ENCODE results near the gene DIPK2A. TPM values are rescaled to one million over a fixed set of nuclear protein-coding genes. Genes with fewer than 3 reads are reported as not detected.

DIPK2A gene
- total RNA-seq, 2 experiments from 2014 or later, result 17.5 to 18.2 TPM

DNA sequence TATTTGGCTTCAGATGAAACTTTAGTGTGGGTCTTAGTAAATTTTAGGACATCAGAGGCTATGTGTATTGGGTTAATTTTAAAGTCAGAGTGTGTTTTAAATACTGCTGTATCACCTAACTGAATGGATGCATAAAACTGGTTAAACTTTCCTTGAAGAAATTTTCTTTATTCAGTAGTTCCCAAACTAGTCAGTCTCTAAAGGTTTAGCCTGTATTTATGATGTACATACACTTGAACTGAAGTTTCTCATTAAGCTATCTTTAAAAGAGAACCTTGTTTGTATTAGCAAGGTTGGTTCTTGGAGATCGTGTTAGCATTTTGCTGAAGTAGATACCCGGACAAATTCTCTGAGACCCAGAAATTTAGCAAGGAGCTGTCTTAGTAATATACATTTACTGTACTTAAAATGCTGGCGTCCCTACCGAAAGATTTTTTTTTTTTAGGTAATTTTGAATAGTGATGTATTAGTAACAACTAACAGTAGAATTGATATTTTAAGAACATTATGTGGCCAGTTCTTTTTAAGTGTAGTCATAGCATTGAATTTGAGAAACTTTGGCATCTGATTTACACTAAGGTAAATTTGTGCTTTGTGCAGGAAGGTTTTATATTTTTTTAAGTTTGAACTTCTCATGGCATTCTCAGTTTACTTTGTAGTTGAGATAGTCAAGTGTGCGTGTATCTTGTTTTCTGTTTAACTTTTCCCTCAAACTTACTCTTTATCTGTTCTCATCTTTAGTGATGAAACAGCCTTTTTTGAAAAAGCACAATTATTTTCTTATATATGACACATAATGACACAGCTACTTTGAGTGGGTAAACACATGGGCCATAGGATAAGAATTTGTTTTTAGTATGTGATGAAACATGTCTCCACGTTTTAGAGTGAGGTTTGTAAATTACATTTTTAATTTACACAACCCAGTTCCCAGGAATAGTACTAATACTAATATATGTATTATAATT is 2.9 kb downstream of the DIPK2A start:
- H3K27me3 ChIP-seq (ENCODE audit: control insufficient read depth in 1 of 2, insufficient read depth in 2 of 2, low read length in 2 of 2), result no peaks in the 10 kb centered on the region
- CTCF ChIA-PET, result interaction anchor here (0.6 to 1.1 kb wide), 4 partner anchors 24 to 1254 kb away, joined by 3 to 5 read pairs (median 3); no protein-coding TSS in a partner anchor
- H3K4me1 ChIP-seq (ENCODE audit: insufficient read depth, low read length), result peaks cover 11% of the 10 kb centered on the region
- peaks cover 19% of the 10 kb centered on the region for H3K36me3 Mint-ChIP-seq (ENCODE audit: low read depth)
- no peaks in the 10 kb centered on the region for H3K9me3 Mint-ChIP-seq
- POLR2A ChIA-PET, result interaction anchor here (1.3 to 3.4 kb wide), 2 partner anchors 9 to 125 kb away, joined by 4 to 45 read pairs; partner anchors contain the start of gene SLC9A9
- TF ChIP-seq, protein P1, sequence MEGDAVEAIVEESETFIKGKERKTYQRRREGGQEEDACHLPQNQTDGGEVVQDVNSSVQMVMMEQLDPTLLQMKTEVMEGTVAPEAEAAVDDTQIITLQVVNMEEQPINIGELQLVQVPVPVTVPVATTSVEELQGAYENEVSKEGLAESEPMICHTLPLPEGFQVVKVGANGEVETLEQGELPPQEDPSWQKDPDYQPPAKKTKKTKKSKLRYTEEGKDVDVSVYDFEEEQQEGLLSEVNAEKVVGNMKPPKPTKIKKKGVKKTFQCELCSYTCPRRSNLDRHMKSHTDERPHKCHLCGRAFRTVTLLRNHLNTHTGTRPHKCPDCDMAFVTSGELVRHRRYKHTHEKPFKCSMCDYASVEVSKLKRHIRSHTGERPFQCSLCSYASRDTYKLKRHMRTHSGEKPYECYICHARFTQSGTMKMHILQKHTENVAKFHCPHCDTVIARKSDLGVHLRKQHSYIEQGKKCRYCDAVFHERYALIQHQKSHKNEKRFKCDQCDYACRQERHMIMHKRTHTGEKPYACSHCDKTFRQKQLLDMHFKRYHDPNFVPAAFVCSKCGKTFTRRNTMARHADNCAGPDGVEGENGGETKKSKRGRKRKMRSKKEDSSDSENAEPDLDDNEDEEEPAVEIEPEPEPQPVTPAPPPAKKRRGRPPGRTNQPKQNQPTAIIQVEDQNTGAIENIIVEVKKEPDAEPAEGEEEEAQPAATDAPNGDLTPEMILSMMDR (IDR thresholded peaks at IDR 0.05), result no peak
- H3K27ac Mint-ChIP-seq, result peak overlapping the region; percentile 91
- DNase-seq (no peak), ATAC-seq (ENCODE audit: poor library complexity) (no peak)
- H3K36me3 ChIP-seq (ENCODE audit: insufficient read depth, low read length), result no peaks in the 10 kb centered on the region
- no peak overlapping the region for H3K27ac ChIP-seq (ENCODE audit: low read depth in 1 of 2, low read length in 2 of 2)
- H3K4me3 Mint-ChIP-seq, result peak overlapping the region; percentile 97
- H3K4me3 ChIP-seq (ENCODE audit: low read length), result peak overlapping the region; percentile 90
- intact Hi-C loops (cut with DNase I, micrococcal nuclease), result loop anchor here (5.0 to 10.0 kb wide), 5 partner anchors 127 to 1747 kb away; partner anchors contain the start of genes TRPC1 (in 2 of the 2), U2SURP (in 2 of the 2), CHST2 (in 1 of the 2) and GK5 (in 1 of the 2)
- no peaks in the 10 kb centered on the region for H3K9me3 ChIP-seq (ENCODE audit: control insufficient read depth in 1 of 2, insufficient read depth in 1 of 2, low read length in 2 of 2)
- no peaks in the 10 kb centered on the region for H3K27me3 Mint-ChIP-seq
- peaks cover 70% of the 10 kb centered on the region for H3K4me1 Mint-ChIP-seq (ENCODE audit: low read depth)

- DNase-seq, result peak in 4 of 14 experiments; percentile 5 to 55 (median 49)
- CTCF ChIA-PET, result interaction anchor here (0.6 to 0.7 kb wide), 3 partner anchors 25 to 1255 kb away, joined by 3 to 5 read pairs (median 3); no protein-coding TSS in a partner anchor
Observed at GRCh38 chr3:143975554-143976152, 4.0 kb downstream of the DIPK2A start.

More at GRCh38 chr3:143975554-143976152, 4.0 kb downstream of the DIPK2A start:
- Histone ChIP-seq H3K4me1 (ENCODE audit: insufficient read depth, low read length) (peaks cover 9% of the 10 kb centered on the region), H3K27me3 (ENCODE audit: control insufficient read depth in 1 of 2, insufficient read depth in 2 of 2, low read length in 2 of 2) (no peaks in the 10 kb centered on the region), H3K36me3 (ENCODE audit: insufficient read depth, low read length) (no peaks in the 10 kb centered on the region), H3K9me3 (ENCODE audit: control insufficient read depth in 1 of 2, insufficient read depth in 1 of 2, low read length in 2 of 2) (no peaks in the 10 kb centered on the region), H3K4me3 (ENCODE audit: low read length) (no peak overlapping the region), H3K27ac (ENCODE audit: low read depth in 1 of 2, low read length in 2 of 2) (no peak overlapping the region)
- TF ChIP-seq, protein P1 (IDR thresholded peaks at IDR 0.05), result peak; percentile 65
- H3K4me3 Mint-ChIP-seq, result peak overlapping the region; percentile 42
- peaks cover 19% of the 10 kb centered on the region for H3K36me3 Mint-ChIP-seq (ENCODE audit: low read depth)
- no peak for ATAC-seq (ENCODE audit: poor library complexity)
- H3K9me3 Mint-ChIP-seq, result no peaks in the 10 kb centered on the region
- H3K27me3 Mint-ChIP-seq, result no peaks in the 10 kb centered on the region
- intact Hi-C loops (cut with DNase I, micrococcal nuclease), result loop anchor here in 1 of 2 experiments (10.0 kb wide), 1 partner anchor 861 kb away; the partner anchor contains the start of gene CHST2
- peaks cover 73% of the 10 kb centered on the region for H3K4me1 Mint-ChIP-seq (ENCODE audit: low read depth)
- POLR2A ChIA-PET, result interaction anchor here (0.7 kb wide), 1 partner anchor 106 kb away, joined by 3 read pairs; no protein-coding TSS in a partner anchor
- H3K27ac Mint-ChIP-seq, result no peak overlapping the region
